T-helper 9 cell (primary cell): ENCODE results near the gene NFIX.

Experiments
- DNase-seq: peaks from one replicate; pipeline ENCODE4 v3.0.0-alpha.2; 2020

NFIX gene

DNA sequence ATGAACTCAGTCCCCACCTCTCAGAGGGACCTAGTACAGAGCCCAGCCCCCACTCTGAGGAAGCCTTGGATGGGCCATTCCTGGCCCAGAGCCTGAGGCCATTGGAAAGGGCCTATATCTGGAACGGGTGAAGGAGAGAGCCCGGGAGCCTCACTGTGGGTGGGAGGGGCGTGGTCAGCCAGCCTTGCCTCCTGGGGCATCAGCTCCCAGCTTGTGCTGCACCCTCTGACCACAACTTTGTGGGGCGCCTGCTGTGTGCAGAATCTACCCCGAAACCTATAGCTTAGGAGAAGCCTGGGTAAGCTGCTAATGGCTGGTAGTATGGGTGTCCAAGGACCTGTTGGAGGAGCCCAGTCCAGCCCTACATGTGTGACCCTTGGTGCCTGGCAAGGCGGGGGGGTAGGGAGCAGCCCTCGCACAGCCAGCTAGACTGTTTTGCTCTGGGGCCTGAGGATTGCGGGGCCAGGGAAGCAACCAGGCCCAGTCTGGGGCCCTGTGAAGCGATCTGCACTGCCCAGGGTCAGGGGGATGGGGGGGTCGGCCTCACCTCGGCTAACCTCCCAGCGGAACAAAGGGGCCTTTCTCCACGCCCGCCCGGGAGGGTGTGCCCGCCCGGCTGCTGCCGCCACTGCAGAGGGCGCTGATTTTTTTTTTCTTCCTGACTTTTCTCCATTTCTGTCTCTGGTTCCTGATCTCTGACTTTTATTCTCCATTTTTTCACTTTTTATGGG lies 65.1 kb downstream of the NFIX start:
- no peak for DNase-seq

DNA sequence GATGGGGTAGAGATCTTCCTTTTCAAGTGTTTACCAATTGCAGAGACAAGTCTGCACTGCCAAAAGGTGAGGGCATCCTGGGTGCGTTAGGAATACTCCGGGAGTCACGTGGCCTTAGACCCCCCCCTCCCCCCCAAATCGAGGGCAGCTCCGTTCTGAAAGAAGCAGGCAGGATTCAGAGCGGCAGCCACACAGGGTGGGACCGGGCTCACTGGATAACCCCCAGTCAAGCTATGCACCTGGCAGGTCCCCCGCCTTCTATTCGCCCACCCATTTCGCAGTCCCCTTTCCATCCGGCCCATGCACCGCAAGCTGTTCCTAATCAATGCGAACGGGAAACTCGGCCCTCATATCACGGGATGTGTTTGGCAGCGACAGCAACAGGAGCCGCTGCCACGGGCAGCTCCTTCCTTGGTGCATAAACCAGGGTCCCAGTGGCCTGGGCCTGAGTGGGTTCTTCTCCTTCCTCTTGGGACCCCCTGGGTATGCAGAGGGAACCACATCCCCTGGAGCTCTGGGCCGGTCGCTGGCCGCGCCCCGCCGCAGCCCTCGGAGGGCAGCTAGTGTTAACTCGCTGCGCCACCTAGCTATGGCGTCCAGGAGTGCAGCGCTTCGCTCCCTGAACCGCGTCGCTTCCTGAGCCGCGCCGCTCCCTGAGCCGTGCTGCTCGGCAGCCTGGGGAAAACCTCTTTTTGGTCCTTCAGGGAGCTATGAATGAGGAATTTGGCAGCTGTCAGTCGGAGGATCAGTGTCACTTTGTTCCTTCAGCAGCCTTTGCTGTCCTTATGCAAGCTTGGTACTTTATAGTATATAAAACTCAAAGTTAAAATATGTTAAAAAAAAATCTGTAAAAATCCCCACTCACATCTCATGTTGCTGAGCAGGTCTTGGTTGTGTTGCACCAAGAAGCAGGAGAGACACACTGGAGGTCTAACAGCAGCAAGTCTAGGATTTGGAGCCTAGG lies 66.0 kb downstream of the NFIX start:
- DNase-seq, result peak; percentile 72

DNA sequence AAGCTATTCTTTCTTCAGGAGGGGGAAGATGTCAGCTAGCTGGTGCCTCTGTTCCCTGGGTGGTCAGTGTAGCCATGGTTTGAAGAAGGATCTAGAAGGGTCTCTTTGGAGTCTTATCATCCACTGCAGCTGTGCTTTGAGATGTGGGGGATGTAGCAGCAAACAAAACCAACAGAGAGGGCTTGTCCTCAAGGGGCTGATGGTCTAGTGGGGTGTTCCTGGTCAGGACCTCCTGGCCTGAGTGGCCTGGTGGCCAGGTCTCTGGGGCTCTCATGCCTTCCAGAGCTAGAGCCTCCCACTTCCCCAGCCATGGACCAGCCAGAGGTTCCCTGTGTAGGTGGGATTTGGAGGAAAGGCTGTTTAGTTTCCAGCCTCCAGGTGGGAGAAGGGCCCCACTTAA lies 67.0 kb downstream of the NFIX start:
- no peak for DNase-seq

DNA sequence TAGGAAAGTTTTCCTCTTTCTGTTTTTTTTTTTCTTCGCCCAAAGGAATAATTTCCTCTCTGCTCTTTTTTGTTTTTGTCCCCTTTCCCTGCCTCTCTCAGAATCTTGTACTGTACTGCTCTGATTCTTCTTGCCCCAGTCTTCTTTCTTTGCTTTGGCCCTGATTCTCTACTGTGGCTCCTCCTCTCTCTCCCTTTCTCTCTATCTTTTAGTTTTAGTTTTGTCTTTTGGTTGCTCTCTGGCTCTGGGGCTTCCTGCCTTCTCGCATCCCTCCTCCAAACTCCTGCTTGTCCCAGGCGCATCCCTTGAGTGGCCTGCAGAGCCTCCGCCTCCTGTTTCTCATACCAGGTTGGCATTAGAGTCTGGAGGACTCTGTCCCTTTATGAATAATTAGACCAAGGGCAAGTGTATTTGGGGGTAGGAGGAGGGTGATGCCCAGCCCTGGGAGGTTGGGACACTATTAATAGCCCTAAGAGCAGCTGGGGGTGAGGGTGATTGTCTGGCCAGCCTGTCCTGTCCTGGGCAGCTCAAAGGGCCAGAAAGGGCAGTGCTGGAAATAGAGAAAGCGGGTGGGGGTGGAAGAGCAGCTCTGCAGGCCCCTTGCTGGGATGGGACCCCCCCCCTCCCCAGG lies 68.3 kb downstream of the NFIX start:
- no peak for DNase-seq

DNA sequence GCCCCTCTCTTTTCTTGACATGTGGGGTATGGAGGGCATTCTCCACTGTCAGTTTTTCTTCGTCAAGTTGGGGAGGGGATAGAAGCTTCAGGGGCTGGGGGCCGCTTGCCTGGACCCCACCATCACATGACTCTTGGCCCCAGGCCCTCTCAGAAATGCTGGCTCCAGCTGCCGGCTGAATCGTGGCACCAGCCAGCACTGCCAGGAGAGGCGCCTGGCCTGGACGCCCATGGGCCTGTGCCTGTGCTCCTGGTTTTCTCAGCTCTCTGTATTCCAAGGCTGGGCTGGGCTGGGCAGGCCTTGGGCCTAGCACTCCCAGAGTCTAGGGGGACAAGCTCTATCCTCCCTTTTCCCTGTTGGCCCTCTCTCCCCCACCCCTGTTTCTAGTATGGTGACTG lies 68.8 kb downstream of the NFIX start:
- DNase-seq, result no peak

DNA sequence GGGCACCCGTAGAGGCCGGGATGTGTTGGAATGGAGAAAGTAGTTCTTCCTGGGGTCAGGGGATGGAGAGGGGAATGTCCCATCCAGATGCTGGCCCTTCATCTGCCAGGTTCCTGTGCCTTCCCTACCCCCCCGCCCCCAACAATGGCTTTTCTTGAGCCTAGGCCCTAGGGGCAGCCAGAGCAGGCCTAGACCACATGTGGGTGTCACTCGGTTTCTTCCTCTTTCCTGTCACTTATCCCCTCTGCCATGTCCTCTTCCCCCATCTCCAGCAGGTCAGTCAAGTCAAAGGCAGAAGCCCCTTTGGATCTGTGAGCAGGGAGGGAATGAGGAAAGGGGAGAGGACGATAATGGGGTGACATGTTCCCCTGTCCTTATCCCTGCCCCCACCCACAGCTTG lies 71.0 kb downstream of the NFIX start:
- DNase-seq, result no peak

DNA sequence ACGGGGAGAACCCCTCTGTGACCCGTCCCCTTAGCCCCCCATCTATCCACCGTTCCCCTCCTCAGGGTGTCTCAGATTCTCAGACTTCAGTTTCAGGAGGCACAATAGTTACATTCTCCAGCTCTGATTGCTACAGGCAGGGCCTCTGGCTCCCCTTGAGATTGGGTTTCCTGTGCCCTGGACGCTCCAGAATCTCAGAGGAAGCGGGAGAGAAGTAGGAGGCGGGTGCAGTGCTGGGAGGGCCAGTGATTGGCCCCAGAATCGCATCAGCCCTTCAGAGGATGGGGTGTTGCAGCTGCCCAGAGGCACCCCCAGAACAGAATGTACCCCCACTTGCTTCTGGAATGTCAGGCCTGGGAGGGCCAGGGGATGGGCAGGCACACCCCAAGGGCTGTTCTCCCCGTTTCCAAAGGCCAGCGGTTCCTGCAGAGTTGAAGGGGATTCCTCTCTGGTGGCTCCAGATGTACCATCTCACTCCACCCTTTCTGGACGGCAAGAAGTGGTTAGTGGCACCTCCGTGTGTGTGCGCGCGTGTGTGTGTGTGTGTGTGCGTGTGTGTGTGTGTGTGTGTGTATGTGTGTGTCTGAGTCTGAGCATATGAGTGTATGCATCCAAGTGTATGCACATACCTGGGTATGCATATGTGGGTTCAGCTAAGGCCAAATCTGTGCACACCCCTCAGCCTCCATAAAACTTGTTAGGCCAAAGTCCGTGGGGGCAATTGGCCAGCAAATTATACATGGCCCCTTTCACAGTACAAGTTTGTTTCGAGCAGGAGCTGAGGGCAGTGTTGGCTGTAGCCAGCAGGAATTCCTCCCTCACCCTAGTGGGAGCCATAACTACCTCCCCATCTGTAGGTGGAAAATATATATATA lies 71.9 kb downstream of the NFIX start:
- DNase-seq, result no peak

DNA sequence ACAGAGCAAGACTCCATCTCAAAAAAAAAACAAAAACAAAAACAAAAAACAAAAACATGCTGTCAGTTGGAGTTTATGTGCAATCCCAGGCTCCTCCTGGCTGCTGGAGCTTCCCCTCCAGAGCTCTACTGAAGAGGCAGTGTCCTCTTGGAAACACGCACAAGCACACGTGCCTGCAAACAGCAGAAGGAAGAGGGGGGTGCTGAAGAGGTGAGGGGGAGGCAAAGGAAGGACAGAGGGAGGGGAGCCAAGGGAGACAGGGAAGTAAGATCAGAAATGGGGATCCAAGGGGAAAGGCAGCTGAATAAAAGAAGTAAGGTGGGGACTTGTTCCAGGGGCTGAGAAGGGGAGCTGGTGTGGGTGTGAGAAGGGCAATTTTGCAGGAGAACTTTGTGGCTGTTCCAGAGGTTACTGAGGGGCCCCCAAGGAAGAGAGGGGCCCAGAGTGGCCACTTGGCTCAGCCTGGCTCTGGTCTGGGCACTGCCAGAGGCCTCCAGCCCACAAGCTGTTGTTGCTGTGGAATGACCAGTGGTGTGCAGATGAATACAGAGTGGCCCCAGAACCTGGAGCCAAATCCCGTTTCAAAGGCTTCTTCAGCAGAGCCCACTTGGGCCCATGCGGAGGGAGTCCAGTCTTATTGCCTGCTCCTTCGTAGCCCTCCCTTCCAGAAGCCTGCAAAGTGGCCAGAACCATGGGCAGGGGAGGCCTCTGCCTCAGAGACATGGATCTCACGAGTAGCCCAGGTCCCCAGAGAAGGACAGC lies 73.0 kb downstream of the NFIX start:
- DNase-seq, result no peak

DNA sequence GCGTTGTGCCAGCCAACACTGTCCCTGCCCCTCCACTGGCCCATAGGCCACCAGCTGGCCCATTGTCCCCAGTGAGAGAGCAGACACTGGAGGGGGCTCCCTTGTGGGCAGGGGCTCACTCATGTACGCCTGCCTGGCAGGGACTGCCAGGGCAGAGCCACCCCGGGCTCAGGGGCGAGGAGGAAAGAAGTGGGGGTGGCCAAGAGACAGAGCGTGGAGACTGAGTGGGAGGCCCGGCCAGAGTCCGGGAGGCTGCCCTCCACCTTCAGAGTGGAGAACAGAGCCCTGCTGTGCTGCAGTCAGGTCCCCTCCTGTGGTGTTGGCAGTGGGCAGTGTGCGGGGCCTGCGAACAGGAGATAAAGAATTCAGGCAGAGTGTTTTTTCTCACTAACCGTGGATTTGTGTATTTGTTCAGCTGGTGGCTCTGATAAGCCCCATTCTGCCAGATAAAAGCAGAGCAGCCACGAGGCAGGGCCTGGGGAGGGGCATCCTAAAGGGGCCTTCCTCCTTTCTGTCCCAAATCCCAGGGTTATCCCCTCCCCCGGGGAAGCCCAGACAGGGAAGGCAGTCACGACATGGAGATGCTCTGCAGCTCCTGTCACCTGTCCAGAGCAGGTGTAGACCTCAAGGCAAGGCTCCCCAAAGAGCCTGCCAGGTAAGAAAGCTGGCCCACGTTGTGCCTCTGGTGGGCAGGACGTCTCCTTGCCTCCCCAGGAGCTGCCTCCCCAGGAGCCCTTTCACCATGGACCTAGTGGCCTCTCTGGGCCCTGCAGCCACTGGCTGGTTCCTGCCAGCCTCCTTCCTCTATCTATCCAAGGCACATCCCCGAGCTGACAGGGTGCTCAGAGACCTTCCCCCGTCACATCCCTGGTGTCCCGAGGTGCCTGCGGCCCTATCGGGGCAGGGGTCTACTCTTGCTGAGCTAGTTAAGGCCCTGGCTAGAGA lies 74.4 kb downstream of the NFIX start:
- no peak for DNase-seq

DNA sequence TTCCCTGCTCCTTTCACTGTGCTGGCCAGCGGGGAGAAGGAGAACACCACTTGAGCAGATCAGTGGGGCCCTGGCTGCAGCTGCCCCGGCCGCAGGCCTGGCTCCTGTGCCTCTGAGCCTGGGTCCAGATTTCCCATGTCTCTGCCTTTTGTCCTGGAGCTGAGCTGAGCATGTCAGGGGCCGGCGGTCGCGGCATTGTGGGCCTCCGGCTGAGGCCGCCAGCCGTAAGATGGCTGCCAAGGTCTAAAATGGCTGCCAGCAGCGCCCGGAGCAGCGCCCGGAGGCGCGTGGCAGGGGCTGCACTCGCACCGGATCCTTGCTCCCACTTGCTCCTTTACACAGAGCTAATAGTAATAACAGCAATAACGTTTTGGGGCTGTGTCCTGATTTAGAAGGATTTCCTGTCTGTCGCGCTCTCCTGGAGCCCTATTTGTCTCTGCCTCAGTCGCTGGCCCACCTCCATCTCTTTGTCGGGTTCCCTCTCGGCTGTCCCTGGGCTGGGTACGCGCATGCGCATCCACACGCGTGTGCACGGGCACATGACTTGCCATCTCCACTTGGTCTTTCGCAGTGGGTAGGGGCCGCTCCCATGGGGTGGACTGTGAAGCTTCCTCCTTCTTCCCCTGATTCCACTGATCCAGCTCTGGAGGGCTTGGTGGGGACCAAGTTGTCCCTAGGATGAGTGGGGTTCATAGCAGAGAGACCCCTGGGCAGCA lies 75.3 kb downstream of the NFIX start:
- DNase-seq, result no peak

DNA sequence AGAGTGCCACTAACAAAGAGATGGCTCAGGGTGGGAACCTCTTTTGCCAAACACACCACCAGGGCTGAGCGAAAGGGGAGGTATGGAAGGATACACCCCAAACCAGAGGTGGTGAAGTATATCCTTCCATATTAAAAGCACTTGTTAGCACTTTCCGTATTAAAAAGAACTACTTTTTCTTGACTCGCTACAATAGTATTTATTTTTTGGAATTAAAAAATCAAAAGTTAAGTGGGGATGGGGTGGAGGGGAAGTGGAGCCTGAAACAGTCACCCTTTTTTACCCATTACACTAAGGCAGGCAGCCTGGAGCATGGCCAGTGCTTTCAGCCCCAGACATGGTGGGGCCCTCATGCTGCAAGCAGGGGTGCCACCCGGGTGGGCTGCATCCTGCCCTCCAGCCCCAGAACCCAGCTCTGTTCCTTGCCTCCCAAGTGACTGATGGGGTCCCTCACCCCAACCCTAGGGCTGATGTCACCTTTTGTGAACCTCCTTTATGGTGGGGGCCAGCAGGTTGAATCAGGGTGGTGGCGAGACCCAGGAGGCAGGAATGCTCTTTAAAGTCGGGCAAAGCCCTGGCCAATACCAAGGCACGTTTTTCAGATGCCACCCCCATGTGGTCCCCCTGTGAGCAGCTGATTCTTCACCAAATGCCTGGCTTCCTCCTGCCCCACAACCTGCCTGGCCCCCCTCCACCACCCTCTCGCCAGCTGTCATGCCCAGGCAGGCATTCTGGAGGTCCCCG lies 76.3 kb downstream of the NFIX start:
- no peak for DNase-seq

DNA sequence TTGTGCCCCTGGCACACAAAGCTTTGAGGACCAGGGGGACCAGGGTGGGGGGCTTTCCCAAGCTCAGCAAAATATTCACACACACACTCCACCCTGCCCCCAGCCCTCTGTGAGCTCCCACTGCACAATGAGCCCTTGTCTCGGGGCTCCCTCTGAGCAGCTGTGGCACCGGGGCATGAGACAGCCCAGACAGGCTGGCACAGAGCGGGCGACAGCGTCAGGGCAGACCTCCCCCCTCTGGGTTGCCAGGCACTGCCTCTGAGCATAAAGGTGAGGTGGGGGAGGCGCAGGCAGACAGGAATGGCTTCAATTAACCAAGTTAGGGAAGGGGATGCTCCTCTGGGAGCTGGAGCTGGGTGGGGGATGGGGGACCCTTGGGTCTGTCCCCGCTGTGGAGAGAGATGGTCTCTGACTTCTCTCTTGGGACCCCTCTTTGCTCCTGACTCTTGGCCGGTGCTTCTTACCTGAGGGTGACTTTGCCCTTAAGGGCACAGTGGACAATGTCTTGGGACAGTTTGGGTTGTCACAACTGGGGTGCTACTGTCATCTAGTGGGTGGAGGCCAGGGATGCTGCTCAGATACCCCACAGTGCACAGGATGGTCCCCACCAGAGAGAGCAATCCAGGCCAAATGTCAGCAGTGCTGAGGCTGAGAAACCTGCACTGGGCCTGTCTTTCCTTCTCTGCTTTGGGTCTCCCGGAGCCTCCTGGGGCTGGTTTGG lies 77.1 kb downstream of the NFIX start:
- DNase-seq, result no peak

DNA sequence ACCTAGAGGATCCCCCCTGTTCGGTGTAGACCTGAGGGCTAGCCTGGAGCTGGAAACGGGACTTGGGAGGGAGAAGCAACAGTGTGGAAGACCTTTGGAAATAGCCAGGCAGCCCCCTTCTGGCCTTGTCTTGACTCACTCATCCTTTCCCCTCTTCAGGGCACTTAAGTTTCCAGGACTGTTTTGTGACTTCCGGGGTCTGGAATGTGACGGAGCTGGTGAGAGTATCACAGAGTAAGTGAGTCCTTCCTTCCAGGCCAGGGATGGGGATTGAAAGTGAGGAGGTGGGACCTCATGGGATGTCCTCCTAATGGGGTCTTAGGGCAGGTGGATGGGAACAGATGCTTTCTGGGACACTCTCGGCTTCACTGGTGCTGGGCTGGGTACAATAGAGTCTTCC lies 78.0 kb downstream of the NFIX start:
- DNase-seq, result no peak

DNA sequence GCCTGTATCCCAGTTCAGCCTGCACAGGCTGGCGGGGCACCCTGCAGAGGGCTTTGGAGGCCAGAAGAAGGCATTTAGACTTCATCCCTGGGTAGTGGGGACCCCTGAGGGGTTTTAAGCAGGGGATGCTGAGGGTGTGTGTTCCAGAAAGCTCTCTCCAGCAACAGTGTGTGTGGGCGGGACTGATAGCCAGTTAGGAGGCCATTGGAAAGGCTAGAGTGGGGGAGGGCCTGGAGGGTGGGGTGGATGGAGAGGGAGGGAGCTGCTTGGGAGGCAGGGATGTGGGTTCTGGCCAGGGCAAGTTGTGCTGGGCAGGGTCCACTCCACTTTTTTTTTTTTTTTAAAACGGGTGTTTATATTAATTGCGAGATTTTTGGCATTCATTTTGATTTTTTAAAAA lies 79.1 kb downstream of the NFIX start:
- DNase-seq, result no peak

DNA sequence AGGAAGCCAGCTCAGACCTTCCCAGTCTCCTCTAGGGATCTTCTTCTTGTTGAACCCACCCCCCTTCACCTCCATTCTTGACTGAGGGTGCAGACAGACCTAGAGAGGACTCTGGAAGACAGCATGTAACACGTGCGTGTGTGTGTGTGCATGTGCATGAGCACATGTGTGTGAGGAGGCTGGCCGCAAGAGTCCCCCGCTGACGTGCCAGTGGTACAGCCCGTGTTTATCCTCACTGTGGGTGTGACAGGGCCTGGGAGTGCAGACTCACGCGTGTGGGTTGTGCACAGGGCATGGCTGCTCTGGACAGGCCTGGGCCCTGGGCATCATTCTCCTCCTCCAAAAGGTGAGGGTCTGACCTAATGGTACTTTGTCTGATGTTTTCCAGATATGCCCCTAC lies 81.0 kb downstream of the NFIX start:
- no peak for DNase-seq

DNA sequence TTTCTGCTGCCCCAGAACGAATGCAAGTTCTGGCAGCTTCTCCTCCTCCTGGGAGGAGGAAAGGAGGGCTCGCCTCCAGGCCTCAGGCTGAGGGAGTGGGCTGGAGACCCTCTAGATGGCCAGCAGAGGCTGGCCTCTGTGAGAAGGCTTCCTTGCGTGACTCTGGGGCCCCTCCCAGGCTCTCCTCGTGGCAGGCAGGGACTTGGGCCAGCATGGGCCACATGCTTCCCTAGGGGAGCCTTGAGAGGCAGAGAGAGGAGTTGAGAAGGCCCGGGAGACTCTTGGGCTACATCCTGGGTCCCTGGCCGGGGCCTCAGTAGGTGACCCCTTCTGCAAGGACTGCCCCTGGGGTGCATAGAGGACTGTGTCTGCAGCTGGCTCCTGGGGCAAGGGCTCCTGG lies 81.5 kb downstream of the NFIX start:
- DNase-seq, result no peak

DNA sequence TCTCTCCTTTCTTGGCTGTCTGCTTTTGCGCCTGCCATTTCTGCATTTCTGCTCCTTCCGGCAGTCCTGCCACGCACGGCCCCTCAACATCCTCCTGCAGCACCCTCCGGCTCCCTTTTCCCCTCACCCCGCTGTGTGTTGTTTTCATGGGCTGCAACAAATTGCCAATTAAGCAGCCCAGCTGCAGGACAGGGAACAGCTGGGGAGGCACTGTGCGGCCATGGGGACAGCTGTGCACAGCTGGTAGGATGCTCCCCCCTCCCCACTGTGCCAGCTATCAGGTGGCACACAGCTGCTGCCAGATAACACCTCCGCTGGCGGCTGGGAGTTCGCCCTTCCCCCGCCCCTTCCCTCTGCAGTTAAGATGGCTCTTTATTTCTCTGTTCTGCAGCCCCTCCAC lies 82.0 kb downstream of the NFIX start:
- no peak for DNase-seq

DNA sequence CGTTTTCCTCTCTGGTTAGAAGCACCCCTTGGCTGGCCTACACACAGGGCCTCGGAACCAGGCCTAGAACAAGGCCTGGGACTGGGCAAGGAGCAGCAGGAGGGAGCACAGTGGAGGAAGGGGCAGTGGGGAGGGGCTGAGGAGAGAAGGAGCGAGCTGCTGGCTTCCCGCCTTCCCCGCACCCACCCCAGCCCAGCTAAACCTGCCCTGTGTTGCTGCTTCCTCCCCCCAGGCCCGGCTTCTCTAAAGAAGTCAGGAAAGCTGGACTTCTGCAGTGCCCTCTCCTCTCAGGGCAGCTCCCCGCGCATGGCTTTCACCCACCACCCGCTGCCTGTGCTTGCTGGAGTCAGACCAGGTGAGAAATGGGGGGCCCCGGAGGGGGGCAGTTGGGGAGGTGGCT lies 83.1 kb downstream of the NFIX start:
- DNase-seq, result no peak
